ENCODE measurements around the gene OSTC.
"Not testable (repeated sequence)": the region's sequence is repeated elsewhere in the genome, so short reads cannot be mapped to it uniquely, and the experiment has no call there.

OSTC gene

DNA sequence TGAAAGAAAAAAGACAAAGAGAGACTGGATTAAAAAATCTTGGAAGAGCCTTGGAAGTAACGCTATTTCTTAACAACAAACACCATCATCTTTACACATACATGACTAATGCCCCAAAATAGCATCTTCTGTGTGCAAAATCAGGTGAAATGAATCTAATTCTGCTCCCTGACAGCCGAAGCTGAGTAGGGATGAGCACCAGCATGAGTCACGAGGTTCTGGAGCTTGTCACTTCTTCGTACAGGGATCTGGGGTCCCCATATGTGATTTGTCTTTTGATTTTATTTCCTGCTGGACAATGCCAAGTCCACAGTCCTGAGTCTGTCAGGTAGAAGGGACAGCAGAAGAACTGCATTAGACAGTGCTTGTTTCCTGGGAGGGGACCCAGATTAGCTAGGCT lies 55.9 kb downstream of the OSTC start:
- in situ Hi-C loops (cut with MboI; ENCODE audit: low pct_unique_long_range_greater_than_20kb, low sequenced_read_pairs): no loop called here
- DNase-seq: no peak

DNA sequence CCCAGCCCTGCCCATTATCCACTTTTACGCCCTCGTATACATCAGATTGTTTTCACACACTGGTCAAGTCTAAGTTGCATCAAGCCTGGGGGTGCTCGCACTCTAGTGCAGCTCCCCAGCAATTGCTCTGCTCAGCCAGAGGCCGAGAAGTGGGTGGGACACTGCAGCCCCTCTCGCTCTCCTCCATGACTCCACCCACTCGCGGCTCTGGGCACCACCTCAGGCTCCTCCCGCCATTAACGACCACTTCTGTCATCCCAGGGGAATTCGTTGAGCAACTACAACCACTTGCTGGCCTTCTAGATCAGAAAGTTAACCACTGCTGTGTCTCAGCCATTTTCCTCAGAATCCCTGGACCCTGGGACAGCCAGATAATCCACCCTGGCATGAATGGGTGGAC lies 58.8 kb downstream of the OSTC start:
- no peak for DNase-seq
- in situ Hi-C loops (cut with MboI; ENCODE audit: low pct_unique_long_range_greater_than_20kb, low sequenced_read_pairs): no loop called here

DNA sequence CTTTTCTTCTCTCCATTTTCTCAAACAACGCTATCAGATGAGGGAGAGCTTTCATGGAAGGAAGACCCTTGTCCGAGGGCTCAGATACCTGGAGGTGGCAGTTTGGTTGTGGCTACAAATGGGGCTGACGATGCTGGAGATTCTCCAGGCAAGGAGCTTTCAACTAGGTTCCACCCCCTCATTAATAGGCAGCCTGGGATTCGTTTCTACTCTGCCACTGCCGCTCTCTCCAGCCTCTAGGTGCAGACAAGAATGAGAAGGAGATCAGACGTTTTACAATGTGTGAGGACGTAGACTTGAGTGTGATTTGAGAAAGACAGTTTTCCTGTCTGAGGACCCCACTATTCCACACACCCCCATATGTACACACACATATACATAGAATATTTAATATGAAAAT lies 59.3 kb downstream of the OSTC start:
- in situ Hi-C loops (cut with MboI; ENCODE audit: low pct_unique_long_range_greater_than_20kb, low sequenced_read_pairs): no loop called here
- DNase-seq: no peak

DNA sequence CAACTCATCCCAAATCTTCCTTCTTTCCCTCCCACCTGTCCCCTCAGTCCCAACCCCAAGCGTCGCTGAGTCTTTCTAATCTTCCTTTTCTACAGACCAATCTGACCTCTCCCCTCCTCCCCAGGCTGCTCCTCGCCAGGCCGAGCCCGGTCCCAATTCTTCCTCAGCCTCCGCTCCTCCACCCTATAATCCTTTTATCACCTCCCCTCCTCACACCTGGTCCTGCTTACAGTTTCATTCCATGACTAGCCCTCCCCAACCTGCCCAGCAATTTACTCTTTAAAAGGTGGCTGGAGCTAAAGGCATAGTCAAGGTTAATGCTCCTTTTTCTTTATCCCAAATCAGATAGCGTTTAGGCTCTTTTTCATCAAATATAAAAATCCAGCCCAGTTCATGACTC lies 60.2 kb downstream of the OSTC start:
- in situ Hi-C loops (cut with MboI; ENCODE audit: low pct_unique_long_range_greater_than_20kb, low sequenced_read_pairs); DNase-seq: not testable (repeated sequence)

DNA sequence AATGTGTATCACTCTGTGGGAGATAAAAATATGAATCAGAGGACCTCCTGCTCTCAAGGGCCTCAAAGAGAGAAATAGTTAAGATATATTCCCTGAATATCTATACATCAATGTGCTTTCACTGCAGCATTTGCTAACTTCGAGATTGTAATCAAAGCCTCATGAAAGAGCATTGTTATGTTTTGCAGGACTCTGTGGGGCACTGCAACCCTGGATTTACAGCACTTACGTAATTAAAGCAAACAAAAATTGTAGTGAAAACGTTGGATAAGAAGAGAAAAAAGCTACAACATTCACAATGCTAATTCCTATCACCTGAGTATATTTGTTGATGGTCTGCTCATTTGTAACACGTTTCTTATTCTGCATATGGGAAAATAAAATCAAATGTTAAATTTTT lies 64.5 kb downstream of the OSTC start:
- in situ Hi-C loops (cut with MboI; ENCODE audit: low pct_unique_long_range_greater_than_20kb, low sequenced_read_pairs): no loop called here
- DNase-seq: no peak

DNA sequence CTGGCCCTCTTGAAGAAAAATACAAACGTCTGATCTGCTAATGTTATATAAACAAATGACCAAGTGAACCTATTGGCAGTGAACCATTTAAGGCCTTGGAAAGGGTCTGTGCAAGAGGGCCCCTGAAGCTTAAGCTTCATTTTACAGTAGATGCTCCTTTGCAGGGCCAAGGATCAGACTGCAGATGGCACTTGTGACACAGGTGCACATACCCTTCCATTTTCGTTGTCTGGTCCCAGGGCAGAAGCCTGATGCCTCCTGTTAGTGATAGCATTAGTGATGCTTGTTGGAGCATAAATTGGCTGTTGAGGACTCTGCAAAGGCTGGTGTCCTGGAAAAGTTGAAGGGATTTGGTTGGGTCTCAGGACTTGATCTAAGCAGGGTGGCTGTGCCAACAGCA lies 65.9 kb downstream of the OSTC start:
- DNase-seq: no peak
- in situ Hi-C loops (cut with MboI; ENCODE audit: low pct_unique_long_range_greater_than_20kb, low sequenced_read_pairs): no loop called here

DNA sequence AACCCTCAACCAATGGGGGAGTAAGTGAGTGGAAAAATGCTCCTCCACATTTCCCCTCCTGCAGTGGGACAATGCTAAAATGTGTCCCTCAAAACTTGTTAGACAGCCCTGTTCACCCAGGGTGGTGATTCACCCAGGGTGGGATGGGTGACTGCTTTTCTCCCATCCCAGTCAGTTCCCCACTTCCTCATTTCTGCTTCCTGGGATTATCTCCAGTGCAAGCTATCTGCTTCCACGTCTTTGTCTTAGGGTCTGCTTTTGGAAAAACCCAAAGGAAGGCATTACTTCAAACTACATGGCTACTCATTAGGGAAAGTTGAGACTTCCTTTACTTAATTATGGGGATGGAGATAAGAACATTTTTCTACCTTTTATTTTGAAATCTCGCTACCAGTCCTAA lies 67.0 kb downstream of the OSTC start:
- in situ Hi-C loops (cut with MboI; ENCODE audit: low pct_unique_long_range_greater_than_20kb, low sequenced_read_pairs): no loop called here
- DNase-seq: no peak

Data from KBM-7 (cell line).